WI38 (cell line): ENCODE data around the gene KIAA1614.

Experiments
- H3K4me3 ChIP-seq: 2 replicates; pipeline ENCODE4 v1.5.1; 2011; ENCODE audit warnings: low read depth, mild to moderate bottlenecking, control low read depth, low read length
- CTCF ChIP-seq: IDR thresholded peaks from 2 replicates; pipeline ENCODE4 v1.5.1; 2012; ENCODE audit warnings: low read depth, mild to moderate bottlenecking, control low read depth, low read length

KIAA1614 gene

GRCh38 chr1:180887841-180888240 is 24.9 kb upstream of the KIAA1614 start:
- no peak for TF ChIP-seq CTCF
- no peak overlapping the region for H3K4me3 ChIP-seq

- H3K4me3 ChIP-seq = no peak overlapping the region
- TF ChIP-seq CTCF = no peak
Measured at GRCh38 chr1:180888870-180889269, 23.8 kb upstream of the KIAA1614 start.

GRCh38 chr1:180889325-180889724 is 23.4 kb upstream of the KIAA1614 start:
- TF ChIP-seq CTCF = no peak

DNA sequence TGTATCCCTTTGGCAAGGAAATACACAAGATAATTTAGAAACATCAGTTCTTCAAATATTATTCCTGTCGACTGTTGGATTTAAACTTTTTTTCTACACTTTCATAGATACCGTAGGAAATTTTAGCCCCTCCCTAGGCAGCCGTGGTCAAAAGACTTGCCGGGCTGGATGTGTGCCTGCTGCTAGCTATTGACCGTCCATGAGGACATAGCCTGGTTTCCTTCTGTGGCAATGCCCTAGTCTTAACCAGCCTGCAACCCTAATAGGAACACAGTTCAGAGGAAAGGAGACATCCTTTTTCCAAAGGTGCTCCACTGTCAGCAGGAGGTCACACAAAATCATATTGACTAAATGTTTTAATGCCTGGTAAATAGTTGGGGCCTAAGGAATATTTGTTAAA is 20.4 kb upstream of the KIAA1614 start:
- no peak for TF ChIP-seq CTCF
- no peak overlapping the region for H3K4me3 ChIP-seq

More at GRCh38 chr1:180889325-180889724, 23.4 kb upstream of the KIAA1614 start:
- H3K4me3 ChIP-seq = no peak overlapping the region

DNA sequence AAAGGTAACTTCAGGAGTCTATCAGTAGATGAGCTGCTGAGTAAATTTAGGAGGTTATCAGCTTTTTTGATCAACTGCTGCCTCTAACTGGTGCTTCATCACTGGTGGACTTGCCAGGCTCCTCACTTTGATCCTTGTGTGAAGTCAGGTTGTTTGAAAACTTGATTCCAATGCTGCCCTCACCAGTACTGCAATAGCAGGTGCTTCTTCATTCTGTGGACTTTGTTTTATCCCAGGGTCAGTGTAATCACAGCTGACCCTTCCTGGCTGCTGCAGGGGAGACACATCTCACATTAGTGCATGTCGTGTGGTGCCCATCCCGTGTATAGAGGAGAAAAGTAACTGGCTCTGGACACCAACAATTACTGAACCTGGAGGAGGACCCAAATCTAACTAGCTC is 20.0 kb upstream of the KIAA1614 start:
- no peak for TF ChIP-seq CTCF

GRCh38 chr1:180893614-180894013 is 19.1 kb upstream of the KIAA1614 start:
- H3K4me3 ChIP-seq = no peak overlapping the region
- no peak for TF ChIP-seq CTCF

More for the DNA sequence above, 20.0 kb upstream of the KIAA1614 start:
- H3K4me3 ChIP-seq = no peak overlapping the region

DNA sequence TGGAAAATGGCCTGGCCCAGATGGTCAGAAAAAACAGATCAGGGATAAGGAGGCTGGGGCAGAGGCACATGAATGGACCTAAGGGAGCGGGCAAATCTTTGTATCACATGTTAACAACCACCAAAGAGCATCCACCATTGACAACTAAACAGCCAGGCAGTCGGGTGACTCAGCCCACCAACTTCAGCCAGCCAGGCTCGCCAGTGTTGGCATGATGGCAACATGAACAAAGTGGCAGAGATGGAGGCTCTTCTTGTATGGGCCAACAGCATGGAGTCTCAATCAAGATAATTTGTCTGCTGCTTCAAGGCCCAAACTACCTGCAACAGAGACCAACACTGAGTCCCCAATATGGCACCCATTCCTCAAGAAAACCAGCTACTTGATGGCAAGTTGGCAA is 16.5 kb upstream of the KIAA1614 start:
- no peak overlapping the region for H3K4me3 ChIP-seq
- TF ChIP-seq CTCF = no peak
